Right ventricle myocardium superior (tissue), 1 donor: ENCODE measurements around the gene OCA2. TPM values are rescaled to one million over a fixed set of nuclear protein-coding genes. Genes with fewer than 3 reads are reported as not detected.

Experiments
- total RNA-seq: library from RNA; stranded (reverse); fragmentation: NEBNext Ultra II Directional; extraction: Animal tissue kit (Norgen Biotek cat#: 25700); gene quantifications from one replicate; pipeline ENCODE4 v1.2.1, GENCODE V29; 2021
- donor health status: DM: no; HTN: yes; CAD: no; lungs with severe emphysema.

OCA2 gene
- total RNA-seq, 1 donor from 2014 or later = 0.16 TPM

Other genes starting within 250 kb of the OCA2 start
- gene HERC2, start 222.9 kb upstream of the OCA2 start, total RNA-seq = 42.1 TPM